ENCODE results near the gene AQP11.

The AQP11 gene

DNA sequence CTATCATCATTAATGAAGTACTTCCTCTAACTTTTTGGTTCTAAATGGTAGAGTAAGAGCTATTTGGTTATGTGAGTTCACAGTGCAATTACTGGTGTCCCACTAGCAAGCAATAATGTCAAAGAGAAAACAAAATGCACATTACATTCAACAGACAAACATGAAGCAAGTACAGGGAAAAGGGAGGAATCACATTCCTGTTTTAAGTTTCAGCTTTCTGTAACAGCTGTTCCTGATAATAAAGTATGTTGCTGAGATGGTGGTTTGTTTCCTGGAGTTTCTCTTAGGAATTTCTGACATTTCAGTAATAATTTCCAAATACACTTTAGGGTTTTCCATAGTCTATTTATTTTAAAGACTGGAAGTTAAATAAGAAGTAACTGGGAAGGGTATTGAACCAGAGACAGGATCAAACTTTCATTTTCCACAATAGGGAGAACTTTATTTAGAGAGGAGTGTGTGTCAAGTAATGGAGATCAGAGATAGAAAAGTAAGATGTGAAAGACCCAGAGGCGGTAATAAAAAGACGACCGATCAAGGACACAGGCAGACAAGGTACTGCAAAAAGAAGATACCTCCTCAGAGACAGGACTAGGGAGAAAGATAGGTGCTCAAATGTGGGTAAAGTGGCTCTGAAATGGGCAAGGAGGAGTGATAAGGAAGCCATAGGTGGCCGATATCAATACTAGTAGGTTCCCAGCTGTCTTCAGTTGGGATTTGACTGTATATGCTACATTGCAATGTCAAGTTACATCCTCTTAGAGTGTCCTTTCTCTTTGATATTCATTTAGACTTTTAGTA lies 68.7 kb downstream of the AQP11 start:
- DNase-seq (ENCODE audit: low read depth in 4 of 4, low spot score in 1 of 4), result no peak
